Hepatic stellate cell (primary cell): ENCODE results near the gene LTBP3.

Experiments
- DNase-seq: peaks from one replicate; pipeline ENCODE4 v3.0.0; 2011; ENCODE audit warnings: low spot score

Gene LTBP3

GRCh38 chr11:65496304-65497140, 61.6 kb downstream of the LTBP3 start:
- no peak for DNase-seq

- peak; percentile 61 for DNase-seq
Measured at GRCh38 chr11:65493367-65494176, 64.6 kb downstream of the LTBP3 start.

GRCh38 chr11:65492637-65493366, 65.4 kb downstream of the LTBP3 start:
- DNase-seq, result no peak

GRCh38 chr11:65492387-65492636, 65.8 kb downstream of the LTBP3 start:
- DNase-seq, result no peak

GRCh38 chr11:65491614-65492386, 66.4 kb downstream of the LTBP3 start:
- peak; percentile 57 for DNase-seq

GRCh38 chr11:65491163-65491465, 67.0 kb downstream of the LTBP3 start:
- no peak for DNase-seq

- no peak for DNase-seq
Measured at GRCh38 chr11:65489706-65490320, 68.3 kb downstream of the LTBP3 start.

GRCh38 chr11:65489035-65489705, 69.0 kb downstream of the LTBP3 start:
- DNase-seq, result peak; percentile 73
